ENCODE measurements around the gene GPR55.

GPR55 gene

DNA sequence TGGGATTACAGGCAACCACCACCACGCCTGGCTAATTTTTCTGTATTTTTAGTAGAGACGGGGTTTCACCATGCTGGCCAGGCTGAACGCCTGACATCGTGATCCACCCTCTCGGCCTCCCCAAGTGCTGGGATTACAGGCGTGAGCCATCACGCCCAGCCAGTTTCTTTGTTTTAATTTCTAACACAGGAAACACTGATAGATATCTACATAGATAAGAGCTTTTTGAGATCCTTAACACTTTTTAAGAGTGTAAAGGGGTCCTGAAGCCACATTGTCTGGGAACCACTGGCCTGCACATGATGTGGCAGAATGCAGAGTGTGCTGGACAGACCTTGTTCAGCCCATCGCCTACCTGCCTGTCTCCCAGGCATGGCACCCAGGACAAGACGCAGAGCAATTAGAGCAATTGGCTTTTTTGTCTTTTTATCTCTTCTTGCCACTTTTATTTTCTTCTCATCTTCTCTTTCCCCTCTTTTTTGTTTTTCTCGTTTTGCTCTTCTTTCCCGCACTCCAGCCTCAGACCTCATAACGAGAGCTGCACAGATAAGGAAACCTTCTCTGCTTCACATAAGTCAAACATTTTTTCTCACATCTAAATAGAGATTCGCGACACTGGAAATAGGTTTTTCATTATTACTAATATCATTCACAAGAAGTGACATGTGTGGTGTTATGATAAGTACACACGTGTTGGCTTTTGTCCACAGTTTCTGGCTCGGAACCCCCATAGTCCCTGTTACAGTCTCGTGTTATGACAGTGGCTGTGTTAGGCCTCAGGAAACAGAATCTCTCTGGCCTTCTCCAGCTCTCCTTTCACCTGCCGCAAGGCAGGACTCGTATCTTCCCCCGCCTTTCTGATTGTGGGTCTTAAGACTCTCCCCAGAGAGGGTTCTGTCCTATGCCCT is 25.2 kb upstream of the GPR55 start:
- no peak overlapping the region for H3K4me3 ChIP-seq (ENCODE audit: low read depth, low read length)
- DNase-seq (ENCODE audit: low read depth) = no peak
- TF ChIP-seq, protein P1, sequence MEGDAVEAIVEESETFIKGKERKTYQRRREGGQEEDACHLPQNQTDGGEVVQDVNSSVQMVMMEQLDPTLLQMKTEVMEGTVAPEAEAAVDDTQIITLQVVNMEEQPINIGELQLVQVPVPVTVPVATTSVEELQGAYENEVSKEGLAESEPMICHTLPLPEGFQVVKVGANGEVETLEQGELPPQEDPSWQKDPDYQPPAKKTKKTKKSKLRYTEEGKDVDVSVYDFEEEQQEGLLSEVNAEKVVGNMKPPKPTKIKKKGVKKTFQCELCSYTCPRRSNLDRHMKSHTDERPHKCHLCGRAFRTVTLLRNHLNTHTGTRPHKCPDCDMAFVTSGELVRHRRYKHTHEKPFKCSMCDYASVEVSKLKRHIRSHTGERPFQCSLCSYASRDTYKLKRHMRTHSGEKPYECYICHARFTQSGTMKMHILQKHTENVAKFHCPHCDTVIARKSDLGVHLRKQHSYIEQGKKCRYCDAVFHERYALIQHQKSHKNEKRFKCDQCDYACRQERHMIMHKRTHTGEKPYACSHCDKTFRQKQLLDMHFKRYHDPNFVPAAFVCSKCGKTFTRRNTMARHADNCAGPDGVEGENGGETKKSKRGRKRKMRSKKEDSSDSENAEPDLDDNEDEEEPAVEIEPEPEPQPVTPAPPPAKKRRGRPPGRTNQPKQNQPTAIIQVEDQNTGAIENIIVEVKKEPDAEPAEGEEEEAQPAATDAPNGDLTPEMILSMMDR (conservative IDR thresholded peaks at IDR 0.05; ENCODE audit: low read depth, low read length) = no peak

DNA sequence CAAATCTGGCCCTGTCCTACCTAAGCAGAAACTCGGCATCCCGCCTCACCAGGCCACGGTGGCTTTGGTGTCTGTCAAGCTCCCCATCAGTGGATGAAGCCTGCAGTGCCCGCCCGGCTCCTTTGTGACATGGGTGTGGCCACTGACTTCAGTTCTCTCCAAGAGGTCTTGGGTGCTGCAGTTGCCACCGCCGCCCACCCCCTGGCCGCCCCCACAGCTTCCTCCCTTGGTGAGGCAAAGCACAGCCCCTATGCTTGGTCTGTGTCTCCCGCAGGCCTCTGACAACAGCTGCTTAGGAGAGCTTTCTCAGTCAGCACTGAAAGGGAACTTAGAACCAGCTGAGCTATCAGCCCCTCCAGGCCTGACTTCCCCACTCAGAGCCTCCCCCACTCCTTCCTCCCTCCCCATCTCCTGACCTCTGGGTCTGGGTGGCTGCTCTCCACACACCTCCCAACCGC is 22.9 kb upstream of the GPR55 start:
- TF ChIP-seq, protein P1 (conservative IDR thresholded peaks at IDR 0.05; ENCODE audit: low read depth, low read length) = no peak
- DNase-seq (ENCODE audit: low read depth) = no peak
- no peak overlapping the region for H3K4me3 ChIP-seq (ENCODE audit: low read depth, low read length)

DNA sequence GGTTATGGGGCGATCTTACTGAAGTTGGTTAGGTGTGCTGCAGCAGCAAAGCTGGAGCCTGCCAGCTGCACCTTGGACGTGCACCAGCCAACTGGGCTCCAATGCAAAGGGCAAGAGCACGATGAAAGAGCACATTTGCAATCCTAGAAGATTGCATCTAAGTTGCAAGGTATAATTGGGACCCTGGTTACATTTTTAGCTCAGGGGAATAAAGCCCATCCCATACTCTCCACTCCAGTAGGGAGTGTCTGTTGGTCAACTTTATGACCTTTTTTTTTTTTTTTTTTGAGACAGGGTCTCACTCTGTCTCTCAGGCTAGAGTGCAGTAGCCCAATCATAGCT is 22.2 kb upstream of the GPR55 start:
- no peak overlapping the region for H3K4me3 ChIP-seq (ENCODE audit: low read depth, low read length)
- TF ChIP-seq, protein P1 (conservative IDR thresholded peaks at IDR 0.05; ENCODE audit: low read depth, low read length) = no peak
- DNase-seq (ENCODE audit: low read depth) = no peak

DNA sequence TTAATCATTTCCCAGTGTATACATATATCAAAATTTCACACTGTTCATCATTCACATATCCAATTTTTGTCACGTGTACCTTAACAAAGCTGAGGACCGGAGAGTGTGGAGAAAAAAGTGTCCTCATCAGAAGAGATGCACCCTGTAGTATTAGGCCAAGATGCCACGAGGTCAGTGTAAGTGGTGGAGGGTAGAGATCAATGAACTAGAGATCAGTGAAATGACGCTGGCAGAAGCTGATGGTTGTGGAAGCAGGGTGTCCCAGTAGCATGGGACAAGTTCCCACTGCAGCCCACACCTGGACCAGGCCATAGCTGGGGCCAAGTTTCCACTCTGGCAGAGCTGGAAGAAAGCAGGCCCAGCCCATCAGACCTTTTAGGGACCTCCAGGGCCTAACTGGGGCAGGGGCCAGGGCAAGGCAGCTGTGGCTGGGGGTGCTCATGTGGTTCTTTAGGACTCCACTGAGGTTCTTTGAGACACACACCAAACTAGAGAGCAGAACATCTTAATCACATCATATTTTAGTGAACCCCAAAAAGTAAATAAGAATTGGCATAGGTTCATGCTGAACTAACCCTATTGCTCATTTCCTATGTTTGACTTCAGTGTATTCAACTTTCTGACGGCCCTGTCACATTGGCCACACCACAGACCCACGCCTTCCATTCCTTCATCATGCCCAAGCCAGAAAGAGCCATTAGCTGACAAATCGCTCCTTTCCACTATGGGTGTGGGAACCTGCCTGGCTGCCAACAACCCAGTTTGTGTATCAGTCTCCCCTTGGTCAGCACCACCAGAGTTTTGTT is 21.6 kb upstream of the GPR55 start:
- TF ChIP-seq, protein P1 (conservative IDR thresholded peaks at IDR 0.05; ENCODE audit: low read depth, low read length) = no peak
- H3K4me3 ChIP-seq (ENCODE audit: low read depth, low read length) = no peak overlapping the region
- DNase-seq (ENCODE audit: low read depth) = no peak

DNA sequence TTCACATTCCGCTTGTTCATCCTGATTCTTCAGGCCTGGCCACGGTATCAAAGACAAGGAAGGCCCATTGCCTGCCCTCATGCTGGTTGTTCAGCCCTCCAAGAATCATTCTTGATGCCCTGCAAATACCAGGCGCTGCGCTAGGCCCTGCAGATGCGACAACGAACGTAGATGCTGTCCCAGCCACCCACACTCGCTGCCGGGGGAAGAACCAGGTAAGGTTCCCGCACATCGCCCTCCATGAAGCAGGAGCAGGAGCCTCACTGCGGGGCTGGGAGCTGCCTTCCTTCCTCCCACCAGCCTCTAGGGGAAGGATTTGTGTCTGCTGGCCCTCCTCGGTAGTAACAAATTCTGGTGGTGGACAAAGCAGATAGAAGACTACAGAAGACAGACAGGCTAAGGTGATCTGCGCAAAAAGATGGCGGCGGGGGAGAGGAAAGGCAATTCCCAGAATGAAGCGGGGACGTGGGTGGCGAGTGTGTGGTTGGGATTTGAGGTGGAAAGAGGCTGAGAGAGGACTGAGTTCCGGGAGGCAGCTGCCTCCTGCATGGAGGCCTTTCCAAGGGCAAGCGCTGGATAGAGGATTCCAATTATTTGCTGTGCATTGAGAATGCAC is 19.8 kb upstream of the GPR55 start:
- TF ChIP-seq, protein P1 (conservative IDR thresholded peaks at IDR 0.05; ENCODE audit: low read depth, low read length) = no peak
- no peak for DNase-seq (ENCODE audit: low read depth)
- H3K4me3 ChIP-seq (ENCODE audit: low read depth, low read length) = no peak overlapping the region

DNA sequence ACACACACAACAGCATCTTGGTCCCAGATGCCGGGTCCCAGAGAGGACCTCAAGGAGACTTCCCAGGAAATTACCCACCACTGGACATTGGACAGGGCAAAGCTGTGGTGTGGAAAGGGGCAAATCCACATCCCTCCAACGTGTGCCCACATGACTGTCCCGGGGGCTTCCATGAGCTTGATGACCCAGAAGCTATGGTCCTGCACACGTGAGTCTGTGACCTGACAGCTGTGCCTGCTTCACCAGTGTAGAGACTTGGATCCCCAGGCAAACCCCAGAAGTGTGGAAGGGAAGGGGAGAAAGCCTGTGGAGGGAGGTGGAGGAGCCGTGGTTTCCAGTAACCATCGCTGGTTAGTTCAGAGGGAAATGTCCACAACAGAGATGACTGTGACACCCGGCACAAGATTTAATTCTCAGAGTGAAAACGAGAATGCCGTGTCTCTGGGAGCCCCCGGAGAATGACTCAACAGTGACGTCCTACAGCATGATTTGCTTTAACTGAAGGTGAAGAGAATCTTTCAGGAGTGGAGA is 19.1 kb upstream of the GPR55 start:
- no peak for DNase-seq (ENCODE audit: low read depth)
- no peak overlapping the region for H3K4me3 ChIP-seq (ENCODE audit: low read depth, low read length)
- TF ChIP-seq, protein P1 (conservative IDR thresholded peaks at IDR 0.05; ENCODE audit: low read depth, low read length) = no peak
